OCI-LY7 (cell line): ENCODE data around the gene SNX9. TPM values are rescaled to one million over a fixed set of nuclear protein-coding genes. Genes with fewer than 3 reads are reported as not detected.
"Not testable (repeated sequence)": the region's sequence is repeated elsewhere in the genome, so short reads cannot be mapped to it uniquely, and the experiment has no call there.

Experiments
- BruUV-seq: library from RNA; stranded (reverse); fragments of 400-500 nt; replicated peaks from 2 replicates; lab custom pipeline; 2021; lab: Mats Ljungman, UMichigan
- CTCF ChIA-PET: fragments of 300-600 bp; sonication (Branson Sonifier 250); formaldehyde crosslinking; loops from one replicate; lab custom pipeline; 2022; ENCODE audit warnings: antibody characterized with exemption; ENCODE audit not compliant: unreplicated experiment; lab: Charles Lee
- POLR2A ChIA-PET: fragments of 300-600 bp; sonication (Branson Sonifier 250); formaldehyde crosslinking; loops from one replicate; lab custom pipeline; 2022; ENCODE audit warnings: antibody characterized with exemption; lab: Charles Lee
- DNase-seq: peaks from one replicate; pipeline ENCODE4 v3.0.0-alpha.2; 2015; ENCODE audit warnings: low spot score
- H2AFZ ChIP-seq: fragments of 200-600 bp; sonication (generic), shearing (Covaris generic); 2 replicates; pipeline ENCODE4 v1.6.1; 2014; ENCODE audit warnings: mild to moderate bottlenecking, antibody characterized with exemption, low read length, moderate library complexity
- H3K27ac ChIP-seq: fragments of 200-600 bp; sonication (generic); 2 replicates; pipeline ENCODE4 v1.5.1; 2014; ENCODE audit warnings: mixed run types, low read depth, mild to moderate bottlenecking, moderate library complexity, low read length, inconsistent platforms; ENCODE audit not compliant: poor library complexity, severe bottlenecking
- H3K36me3 ChIP-seq: fragments of 200-600 bp; sonication (generic); 2 replicates; pipeline ENCODE4 v1.6.1; 2014; ENCODE audit warnings: mild to moderate bottlenecking, antibody characterized with exemption, low read length, moderate library complexity, mixed read lengths; ENCODE audit not compliant: insufficient read depth
- H3K4me1 ChIP-seq: fragments of 200-600 bp; sonication (generic); 2 replicates; pipeline ENCODE4 v1.5.1; 2014; ENCODE audit warnings: mild to moderate bottlenecking, low read length; ENCODE audit not compliant: insufficient read depth, poor library complexity, severe bottlenecking
- H3K4me2 ChIP-seq: fragments of 200-600 bp; sonication (generic); 2 replicates; pipeline ENCODE4 v1.6.1; 2014; ENCODE audit warnings: mild to moderate bottlenecking, low read length
- H3K4me3 ChIP-seq: fragments of 200-600 bp; sonication (generic); 2 replicates; pipeline ENCODE4 v1.5.1; 2014; ENCODE audit warnings: mild to moderate bottlenecking, low read depth, low read length; ENCODE audit not compliant: poor library complexity, severe bottlenecking
- H3K79me2 ChIP-seq: fragments of 200-600 bp; sonication (generic); 2 replicates; pipeline ENCODE4 v1.6.1; 2016; ENCODE audit warnings: low read depth, mild to moderate bottlenecking, low read length, moderate library complexity, mixed read lengths; ENCODE audit not compliant: insufficient read depth
- H3K9me2 ChIP-seq: fragments of 200-600 bp; sonication (generic); 2 replicates; pipeline ENCODE4 v1.6.1; 2016; ENCODE audit warnings: mild to moderate bottlenecking, low read length, mixed read lengths; ENCODE audit not compliant: insufficient read depth
- H3K9me3 ChIP-seq: fragments of 200-600 bp; sonication (generic); 2 replicates; pipeline ENCODE4 v1.6.1; 2014; ENCODE audit warnings: mild to moderate bottlenecking, mixed run types, low read length, mixed read lengths
- H4K20me1 ChIP-seq: fragments of 200-600 bp; sonication (generic); 2 replicates; pipeline ENCODE4 v1.6.1; 2014; ENCODE audit warnings: mild to moderate bottlenecking, antibody characterized with exemption, low read length, moderate library complexity, mixed read lengths; ENCODE audit not compliant: insufficient read depth
- CTCF ChIP-seq: fragments of 200-600 bp; sonication (generic); conservative IDR thresholded peaks from 2 replicates; pipeline ENCODE4 v1.5.1; 2014; ENCODE audit warnings: mild to moderate bottlenecking, antibody characterized with exemption, low read length, moderate library complexity, mixed read lengths
- EZH2phosphoT487 ChIP-seq: fragments of 200-600 bp; sonication (generic); IDR thresholded peaks from 2 replicates; pipeline ENCODE4 v1.6.1; 2018; ENCODE audit warnings: low read depth, borderline replicate concordance, mild to moderate bottlenecking, mixed run types, antibody characterized with exemption, low read length, moderate library complexity, mixed read lengths
- intact Hi-C: fragments of 100-400 bp; cut with micrococcal nuclease; formaldehyde crosslinking; loops from one replicate; pipeline ENCODE4 v1.10.0; 2022; ENCODE audit not compliant: unreplicated experiment
- total RNA-seq, 2 experiments: library from RNA; depleted of rRNA in 1 of 2; stranded (reverse); fragments of >200 nt in 1 of 2; shearing (Covaris generic) in 1 of 2; gene quantifications; 2 replicates each; pipeline ENCODE4 v1.2.3, GENCODE V29; 2014 to 2022

Gene SNX9
- total RNA-seq, 2 experiments from 2014 or later = not detected

- no peak for TF ChIP-seq CTCF
- TF ChIP-seq EZH2phosphoT487 = no peak
- H3K4me3 ChIP-seq = no peak overlapping the region
- intact Hi-C loops = no loop called here
- DNase-seq = no peak
- H3K4me1 ChIP-seq = no peaks in the 10 kb centered on the region
- H3K36me3 ChIP-seq = no peaks in the 10 kb centered on the region
- no peaks in the 10 kb centered on the region for H3K9me2 ChIP-seq
- CTCF ChIA-PET = no interaction called here
- H3K9me3 ChIP-seq = no peaks in the 10 kb centered on the region
- BruUV-seq = no TSS peak
- H2AFZ ChIP-seq = no peak overlapping the region
- POLR2A ChIA-PET = no interaction called here
- no peak overlapping the region for H3K4me2 ChIP-seq
- H4K20me1 ChIP-seq = no peaks in the 10 kb centered on the region
- no peaks in the 10 kb centered on the region for H3K79me2 ChIP-seq
- no peak overlapping the region for H3K27ac ChIP-seq
Observed at GRCh38 chr6:157842212-157842611, 19.2 kb downstream of the SNX9 start.

- H3K9me3 ChIP-seq, CTCF ChIA-PET, intact Hi-C loops, BruUV-seq, H2AFZ ChIP-seq, H3K9me2 ChIP-seq, H3K36me3 ChIP-seq, H3K79me2 ChIP-seq, POLR2A ChIA-PET, H4K20me1 ChIP-seq, H3K4me2 ChIP-seq, DNase-seq, H3K4me1 ChIP-seq, H3K27ac ChIP-seq, H3K4me3 ChIP-seq: not testable (repeated sequence)
Observed at GRCh38 chr6:157844196-157844595, 21.1 kb downstream of the SNX9 start.

- Histone ChIP-seq H4K20me1 (no peaks in the 10 kb centered on the region), H3K9me2 (no peaks in the 10 kb centered on the region), H2AFZ (no peak overlapping the region), H3K27ac (no peak overlapping the region), H3K4me2 (no peak overlapping the region), H3K4me1 (no peaks in the 10 kb centered on the region), H3K79me2 (no peaks in the 10 kb centered on the region), H3K9me3 (no peaks in the 10 kb centered on the region), H3K36me3 (no peaks in the 10 kb centered on the region), H3K4me3 (no peak overlapping the region)
- DNase-seq = no peak
- no TSS peak for BruUV-seq
- intact Hi-C loops = no loop called here
- ChIA-PET POLR2A (no interaction called here), CTCF (no interaction called here)
- no peak for TF ChIP-seq CTCF
- TF ChIP-seq EZH2phosphoT487 = no peak
Observed at GRCh38 chr6:157845493-157846259, 22.6 kb downstream of the SNX9 start.
